Tongue (tissue), 2 donors: ENCODE results near the gene MATCAP1. TPM values are rescaled to one million over a fixed set of nuclear protein-coding genes. Genes with fewer than 3 reads are reported as not detected.

ENCODE experiments used
- DNase-seq: peaks from one replicate; pipeline ENCODE4 v3.0.0-alpha.2; 2015
- total RNA-seq: library from RNA; depleted of rRNA; stranded (reverse); fragments of >200 nt; gene quantifications from one replicate; pipeline ENCODE4 v1.2.3, GENCODE V29; 2014

The MATCAP1 gene
- total RNA-seq, 1 donor from 2014 or later: 14.1 TPM

DNA sequence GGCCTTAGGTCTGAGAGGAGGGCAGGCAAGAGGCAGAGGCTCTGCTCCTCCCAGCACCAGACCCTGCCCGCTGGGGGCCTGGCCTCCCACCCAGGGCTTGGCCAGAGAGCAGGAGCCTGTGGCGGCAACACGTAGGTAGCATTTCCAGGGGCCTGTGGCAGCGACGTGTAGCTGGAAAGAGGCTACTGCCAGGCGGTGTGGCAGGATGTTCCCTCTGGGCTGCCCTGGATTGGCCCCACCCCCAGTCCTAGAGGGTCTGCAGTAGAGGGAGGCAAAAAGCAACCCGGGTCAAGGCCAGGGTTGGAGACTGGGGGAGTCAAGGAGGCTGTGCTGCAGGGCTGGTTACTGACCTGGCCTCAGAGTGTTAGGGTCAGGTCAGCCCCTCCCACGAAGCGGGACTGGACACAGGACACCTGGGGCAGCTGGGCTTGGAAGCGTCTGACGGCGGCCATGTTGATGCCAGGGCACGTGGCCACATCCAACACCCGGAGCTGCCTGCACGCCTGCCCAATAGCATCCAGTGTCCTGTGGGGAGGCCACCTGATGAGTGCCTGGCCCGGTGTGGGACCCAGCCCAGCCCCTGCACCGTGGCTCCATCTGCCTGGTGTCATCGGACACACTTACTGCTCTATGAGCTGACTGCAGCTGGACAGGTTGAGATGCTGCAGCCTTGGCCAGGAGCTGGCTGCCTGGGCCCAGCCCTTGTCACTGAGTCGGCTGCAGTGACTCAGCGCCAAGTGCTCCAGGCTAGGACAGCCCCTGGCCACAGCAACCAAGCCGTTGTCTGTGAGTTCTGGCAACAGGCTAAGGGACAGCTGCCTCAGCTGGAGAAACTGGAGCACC is 23.7 kb upstream of the MATCAP1 start:
- no peak for DNase-seq

DNA sequence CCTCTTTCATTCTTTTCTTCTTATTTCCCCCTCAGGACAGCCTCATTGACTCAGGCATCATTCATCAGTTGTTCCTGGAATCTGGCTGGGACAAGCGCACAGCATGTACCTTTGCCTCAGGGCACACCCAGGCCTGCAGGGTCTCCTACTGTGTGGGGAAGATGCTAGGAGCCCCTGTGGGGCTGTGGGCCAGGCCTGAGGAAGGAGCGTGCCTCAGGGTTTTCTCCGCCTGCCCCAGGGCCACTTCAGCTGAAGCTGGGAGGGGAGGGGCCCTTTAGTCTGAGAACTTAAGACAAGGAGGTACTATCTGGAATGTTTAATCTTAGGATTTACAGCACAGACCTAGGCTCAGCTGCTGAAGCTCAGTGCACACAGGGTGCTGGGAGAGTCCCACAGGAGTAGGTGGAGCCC is 23.1 kb upstream of the MATCAP1 start:
- no peak for DNase-seq

DNA sequence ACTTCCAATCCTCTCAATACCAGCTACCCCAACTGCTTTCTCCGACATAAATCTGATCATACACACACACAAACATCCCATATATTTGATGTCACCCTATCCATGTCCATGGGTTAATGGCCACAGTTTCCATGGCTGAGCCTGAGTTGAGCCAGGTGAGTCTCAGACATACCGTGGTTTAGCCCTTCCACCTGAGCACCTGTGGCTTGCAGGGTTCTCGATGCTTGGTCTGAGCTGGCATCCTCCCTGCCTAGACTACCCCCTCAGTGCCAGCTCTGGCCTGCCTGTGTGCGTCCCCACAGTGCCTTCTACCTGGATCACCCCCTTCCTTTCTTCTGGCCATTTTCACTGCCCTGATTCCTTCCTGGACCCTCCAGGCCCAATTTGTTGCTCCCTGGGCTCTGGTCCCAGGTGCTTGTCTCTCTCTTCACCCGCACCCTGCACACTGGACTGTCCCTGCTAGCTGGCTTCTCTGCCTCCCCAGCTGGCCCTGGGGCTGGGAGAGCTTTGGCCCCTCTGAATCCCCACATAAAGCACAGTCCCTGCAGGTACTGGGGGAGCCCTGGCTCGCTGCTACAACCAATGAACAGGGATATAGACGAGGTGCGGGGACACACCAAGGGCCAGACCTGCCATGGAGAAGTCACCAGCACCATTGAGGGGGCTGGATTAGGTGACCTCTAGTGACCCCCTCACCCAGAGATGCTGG is 22.5 kb upstream of the MATCAP1 start:
- DNase-seq: no peak

DNA sequence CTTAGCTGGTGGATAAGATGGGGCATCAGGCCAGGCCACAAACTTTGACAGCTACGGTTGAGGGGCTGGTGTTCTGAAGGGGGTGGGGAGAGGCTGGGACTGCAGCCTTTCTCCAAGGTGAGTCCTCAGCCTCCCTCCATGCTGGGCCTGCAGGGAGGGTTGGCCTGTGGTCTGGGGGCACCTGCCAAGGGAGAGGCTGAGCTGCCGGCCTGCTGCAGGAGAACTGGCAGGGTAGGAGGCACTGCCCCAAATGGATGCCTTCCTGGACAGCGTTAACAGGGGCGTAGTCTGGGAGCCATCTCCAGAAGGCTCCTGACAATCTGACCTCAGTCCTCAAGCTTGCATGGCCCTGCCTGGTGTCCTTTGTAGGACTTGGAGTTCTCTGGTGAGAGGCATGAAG is 20.3 kb upstream of the MATCAP1 start:
- no peak for DNase-seq

DNA sequence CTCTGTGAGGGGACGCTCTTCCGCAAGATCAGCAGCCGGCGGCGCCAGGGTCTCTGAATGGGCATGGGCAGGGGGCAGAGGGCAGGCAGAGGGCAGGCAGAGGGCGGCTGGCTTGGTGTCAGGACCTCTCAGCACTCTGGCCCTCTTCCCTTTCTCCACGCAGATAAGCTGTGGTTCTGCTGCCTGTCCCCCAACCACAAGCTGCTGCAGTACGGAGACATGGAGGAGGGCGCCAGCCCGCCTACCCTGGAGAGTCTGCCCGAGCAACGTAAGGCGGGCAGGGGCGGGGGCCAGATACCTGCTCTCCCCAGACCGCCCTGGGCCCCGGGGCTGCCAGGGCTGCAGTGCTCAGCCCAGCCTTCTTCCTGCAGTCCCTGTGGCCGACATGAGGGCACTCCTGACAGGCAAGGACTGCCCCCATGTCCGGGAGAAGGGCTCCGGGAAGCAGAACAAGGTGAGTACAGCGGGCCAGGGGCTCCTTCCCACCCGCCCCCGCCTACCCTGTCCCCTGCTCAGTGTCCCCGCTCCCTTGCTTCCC is 19.3 kb upstream of the MATCAP1 start:
- no peak for DNase-seq

DNA sequence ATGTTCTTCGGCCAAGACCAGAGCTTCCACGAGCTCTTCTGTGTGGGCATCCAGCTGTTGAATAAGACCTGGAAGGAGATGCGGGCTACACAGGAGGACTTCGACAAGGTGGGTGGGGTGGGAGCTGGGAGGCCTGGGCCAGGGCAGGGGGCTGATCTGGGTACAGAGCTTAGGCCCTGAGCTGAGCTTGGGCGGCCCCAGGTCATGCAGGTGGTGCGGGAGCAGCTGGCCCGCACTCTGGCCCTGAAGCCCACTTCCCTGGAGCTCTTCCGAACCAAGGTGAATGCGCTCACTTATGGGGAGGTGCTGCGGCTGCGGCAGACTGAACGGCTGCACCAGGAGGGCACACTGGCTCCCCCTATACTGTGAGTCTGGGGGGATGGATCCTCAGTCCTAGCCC is 18.7 kb upstream of the MATCAP1 start:
- no peak for DNase-seq

- DNase-seq: no peak
Observed at GRCh38 chr16:67201411-67202345, 17.9 kb upstream of the MATCAP1 start.

DNA sequence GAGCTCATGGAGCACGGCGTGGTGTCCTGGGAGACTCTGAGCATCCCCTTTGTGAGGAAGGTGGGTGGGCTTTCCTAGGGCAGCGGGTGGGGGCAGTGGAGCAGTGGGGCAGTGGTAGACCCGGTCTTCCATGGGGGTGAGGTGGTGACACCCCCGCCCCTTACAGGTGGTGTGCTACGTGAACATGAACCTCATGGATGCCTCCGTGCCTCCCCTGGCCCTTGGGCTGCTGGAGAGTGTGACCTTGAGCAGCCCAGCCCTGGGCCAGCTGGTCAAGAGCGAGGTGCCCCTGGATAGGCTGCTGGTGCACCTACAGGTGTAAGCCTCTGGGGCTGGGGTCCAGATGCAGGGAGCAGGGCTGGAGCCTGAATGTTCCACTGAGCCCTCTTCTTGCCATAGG is 16.7 kb upstream of the MATCAP1 start:
- no peak for DNase-seq

- DNase-seq: no peak
Observed at GRCh38 chr16:67199808-67200198, 16.0 kb upstream of the MATCAP1 start.

DNA sequence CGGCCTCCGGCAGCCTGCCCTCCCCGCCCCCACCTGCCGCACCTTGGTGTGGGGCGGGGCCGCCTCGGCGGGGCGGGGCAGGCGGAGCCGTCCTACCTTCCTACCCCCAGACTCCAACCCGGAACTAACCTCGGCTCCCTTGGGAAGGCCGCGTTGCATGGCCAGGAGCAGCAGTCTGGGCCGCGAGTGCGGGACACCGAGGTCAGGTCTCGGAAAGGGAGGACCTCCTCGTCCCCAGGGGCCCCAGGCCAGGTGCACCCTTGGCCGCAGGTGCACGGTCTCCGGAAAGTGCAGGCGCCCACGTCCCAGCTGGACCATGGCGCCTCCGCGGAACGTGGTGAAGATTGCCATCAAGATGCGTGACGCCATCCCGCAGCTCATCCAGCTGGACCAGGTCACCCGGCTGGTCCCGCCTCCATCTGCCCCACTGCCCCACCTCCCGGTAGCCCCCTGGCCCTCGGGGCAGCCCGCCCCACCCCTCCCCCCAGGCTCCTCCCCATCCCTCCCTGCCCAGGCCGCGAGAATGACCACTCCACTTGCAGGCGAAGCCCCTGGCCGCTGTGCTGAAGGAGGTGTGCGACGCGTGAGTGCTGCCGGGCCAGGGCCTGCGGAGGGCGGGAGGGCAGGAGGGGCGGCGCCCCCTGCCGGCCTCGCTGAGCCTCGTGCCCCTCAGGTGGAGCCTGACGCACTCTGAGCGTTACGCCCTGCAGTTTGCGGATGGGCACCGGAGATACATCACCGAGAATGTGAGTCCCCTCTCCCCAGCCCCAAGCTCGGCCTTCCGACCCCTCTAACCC is 15.4 kb upstream of the MATCAP1 start, which contains the start of gene ELMO3:
Gene ELMO3 (plus strand): TSS at position 121 of the 797 bp plus-strand sequence. CDS start 196 bp downstream, at position 317.
- DNase-seq: no peak

DNA sequence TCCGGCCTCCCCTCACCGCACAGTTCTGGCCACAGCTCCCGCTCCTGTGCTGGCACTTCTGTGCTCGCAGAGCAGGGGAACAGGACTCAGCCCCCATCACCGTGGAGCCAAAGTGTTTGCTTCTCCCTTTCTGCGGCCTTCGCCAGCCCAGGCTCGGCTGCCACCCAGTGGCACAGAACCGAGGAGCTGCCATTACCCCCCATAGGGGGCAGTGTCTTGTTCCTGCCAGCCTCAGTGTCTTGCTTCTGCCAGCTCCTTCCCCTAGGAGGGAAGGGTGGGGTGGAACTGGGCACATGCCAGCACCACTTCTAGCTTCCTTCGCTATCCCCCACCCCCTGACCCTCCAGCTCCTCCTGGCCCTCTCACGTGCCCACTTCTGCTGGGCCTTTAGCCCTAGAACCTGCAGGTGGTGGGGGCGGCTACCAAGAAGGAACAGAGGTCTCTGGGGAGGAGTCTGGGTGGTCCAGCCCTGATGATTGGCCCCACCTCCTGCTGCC is 14.5 kb upstream of the MATCAP1 start:
- DNase-seq: peak; percentile 41

DNA sequence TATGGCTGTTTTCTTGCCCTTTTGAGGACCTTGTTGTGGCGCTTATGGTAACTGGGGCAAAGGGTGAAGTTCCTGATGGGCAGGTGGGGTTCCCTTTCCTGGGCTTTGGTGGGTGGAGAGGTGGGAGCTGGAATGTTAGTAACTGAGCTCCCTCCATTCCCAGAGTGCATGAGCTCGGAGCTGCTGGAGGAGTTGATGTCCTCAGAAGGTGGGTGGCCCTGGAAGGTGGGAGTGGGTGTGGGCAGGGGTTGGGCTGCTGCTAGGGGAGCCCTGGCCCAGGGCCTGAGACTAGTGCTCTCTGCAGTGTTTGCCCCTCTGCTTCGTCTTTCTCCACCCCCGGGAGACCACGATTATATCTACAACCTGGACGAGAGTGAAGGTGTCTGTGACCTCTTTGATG is 13.9 kb upstream of the MATCAP1 start:
- no peak for DNase-seq

DNA sequence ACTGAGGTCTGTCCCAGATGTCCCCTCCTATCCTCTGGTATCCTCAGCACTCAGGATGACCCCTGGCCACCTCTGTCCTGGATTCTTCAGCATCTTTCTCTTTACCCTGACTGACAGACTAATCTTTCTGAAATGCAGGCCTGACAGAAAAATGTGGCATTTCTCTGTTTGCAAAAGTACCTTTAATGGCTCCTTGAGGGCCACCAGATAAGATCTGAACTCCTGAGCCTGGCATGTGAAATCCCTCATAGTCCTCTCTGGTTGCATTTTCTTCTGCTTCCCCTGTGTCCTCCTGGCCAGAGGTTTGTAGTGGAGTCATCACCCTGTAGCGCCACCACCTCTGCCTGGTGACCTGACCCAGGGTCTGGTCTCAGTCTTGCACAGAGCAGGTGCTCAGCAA is 13.1 kb upstream of the MATCAP1 start:
- no peak for DNase-seq

GRCh38 chr16:67195676-67196075 is 11.9 kb upstream of the MATCAP1 start:
- DNase-seq: no peak

DNA sequence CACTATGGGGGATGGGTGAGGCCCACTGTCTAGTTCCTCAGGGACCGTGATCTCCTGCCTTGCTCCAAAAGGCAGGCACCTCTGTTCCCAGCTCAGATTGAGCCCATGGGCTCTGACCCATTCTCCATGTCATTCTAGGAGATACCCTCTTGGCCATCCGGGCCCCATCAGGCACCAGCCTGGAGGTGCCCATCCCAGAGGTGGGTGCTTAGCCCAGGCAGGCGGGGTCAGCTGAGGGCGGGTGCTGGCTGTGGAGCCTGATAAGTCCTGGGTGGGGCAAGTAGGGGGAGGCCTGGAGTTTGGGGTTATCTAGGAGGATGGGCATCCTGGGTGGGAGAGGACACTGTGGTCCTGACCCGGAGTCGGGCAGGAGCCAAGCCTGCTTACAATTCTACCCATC is 10.5 kb upstream of the MATCAP1 start:
- no peak for DNase-seq

GRCh38 chr16:67193536-67193935 is 9.8 kb upstream of the MATCAP1 start:
- no peak for DNase-seq

GRCh38 chr16:67192781-67193361 is 9.1 kb upstream of the MATCAP1 start:
- no peak for DNase-seq

DNA sequence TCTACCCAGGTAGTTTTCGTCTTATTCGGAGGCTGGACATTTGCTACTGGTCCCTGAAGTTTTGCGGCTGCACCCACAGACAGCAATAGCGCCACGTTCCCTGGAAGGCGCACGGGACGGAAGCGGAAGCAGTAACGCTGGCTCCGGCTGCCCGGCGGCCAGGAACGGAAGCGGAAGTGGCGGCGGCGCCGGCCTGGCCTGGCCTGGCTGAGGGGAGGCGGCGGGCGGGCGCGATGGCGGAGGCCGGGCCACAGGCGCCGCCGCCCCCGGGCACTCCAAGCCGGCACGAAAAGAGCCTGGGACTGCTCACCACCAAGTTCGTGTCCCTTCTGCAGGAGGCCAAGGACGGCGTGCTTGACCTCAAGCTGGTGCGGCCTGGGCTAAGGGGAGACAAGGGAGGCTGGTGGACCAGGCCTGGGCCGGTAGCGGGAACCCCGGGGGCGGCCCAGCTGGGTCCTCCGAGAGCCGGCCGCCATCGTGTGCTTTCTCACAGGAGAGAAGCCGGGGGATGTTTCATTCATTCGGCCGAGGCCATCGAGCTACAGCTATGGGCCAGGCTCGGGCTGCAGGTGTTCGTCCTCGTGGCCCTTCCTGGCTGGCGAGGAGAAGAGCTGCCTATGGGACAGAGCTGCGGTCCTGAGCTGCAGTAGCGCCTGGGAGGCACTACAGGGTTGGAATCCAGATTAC is 8.4 kb upstream of the MATCAP1 start, which contains the start of gene E2F4:
Gene E2F4 (plus strand): TSS at position 161 of the 687 bp plus-strand sequence. CDS start 73 bp downstream, at position 234.
- peak; percentile 95 for DNase-seq

DNA sequence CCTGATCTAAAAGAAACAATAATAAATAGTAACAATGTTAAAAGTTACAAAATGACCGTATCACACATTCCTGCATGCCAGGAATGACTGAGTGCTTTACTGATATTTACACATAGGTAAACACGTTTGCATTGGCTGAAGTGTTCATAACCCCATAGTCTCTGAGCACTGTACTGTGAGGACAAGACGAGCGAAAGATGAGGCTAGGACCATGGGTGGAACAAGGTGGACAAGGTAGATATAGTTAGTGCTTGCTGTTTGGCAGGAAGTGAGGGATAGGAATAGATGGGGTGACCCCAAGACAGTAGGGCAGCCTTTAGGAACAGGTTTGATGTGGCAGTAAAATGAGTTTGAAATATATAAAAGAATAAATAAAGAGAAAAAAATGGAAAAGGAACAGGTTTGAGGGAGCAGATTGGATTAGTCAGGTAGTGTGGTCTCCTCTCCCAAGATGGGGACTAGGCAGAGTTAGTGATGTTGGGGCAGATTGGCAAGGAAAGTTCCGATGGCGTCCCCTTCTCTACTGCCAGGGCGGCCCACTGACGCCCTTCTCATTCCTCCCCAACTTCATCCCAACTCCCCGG is 7.7 kb upstream of the MATCAP1 start:
- no peak for DNase-seq
